Neuronal stem cell (in vitro differentiated cells): ENCODE data around the gene PNPLA2.

Source experiments
- DNase-seq: peaks from one replicate; pipeline ENCODE4 v3.0.0-alpha.2; 2013; ENCODE audit warnings: low spot score
- H2AFZ ChIP-seq: one replicate; pipeline ENCODE4 v1.6.1; 2013; ENCODE audit warnings: mild to moderate bottlenecking, low read length, inconsistent platforms
- H2AK5ac ChIP-seq: 2 replicates; pipeline ENCODE4 v1.6.1; 2013; ENCODE audit warnings: low read depth, mild to moderate bottlenecking, inconsistent platforms, low read length, moderate library complexity, mixed read lengths
- H2BK120ac ChIP-seq: 2 replicates; pipeline ENCODE4 v1.6.1; 2013; ENCODE audit warnings: low read depth, mild to moderate bottlenecking, inconsistent platforms, low read length, moderate library complexity, mixed read lengths
- H2BK12ac ChIP-seq: one replicate; pipeline ENCODE4 v1.6.1; 2013; ENCODE audit warnings: low read length, inconsistent platforms
- H2BK15ac ChIP-seq: 2 replicates; pipeline ENCODE4 v1.6.1; 2013; ENCODE audit warnings: mild to moderate bottlenecking, low read length, inconsistent platforms, mixed read lengths
- H2BK5ac ChIP-seq: one replicate; pipeline ENCODE4 v1.6.1; 2013; ENCODE audit warnings: inconsistent platforms, mild to moderate bottlenecking, low read length, moderate library complexity
- H3K14ac ChIP-seq: one replicate; pipeline ENCODE4 v1.6.1; 2013; ENCODE audit warnings: low read length, inconsistent platforms
- H3K18ac ChIP-seq: 2 replicates; pipeline ENCODE4 v1.6.1; 2013; ENCODE audit warnings: low read length, inconsistent platforms
- H3K23ac ChIP-seq: 2 replicates; pipeline ENCODE4 v1.6.1; 2013; ENCODE audit warnings: low read depth, mild to moderate bottlenecking, mixed read lengths, low read length, inconsistent platforms; ENCODE audit not compliant: poor library complexity
- H3K27ac ChIP-seq: replicated peaks from 3 replicates; pipeline ENCODE4 v1.5.1; 2013; ENCODE audit warnings: low read length, inconsistent platforms
- H3K27me3 ChIP-seq, 3 experiments: 2 replicates each; pipeline ENCODE4 v1.6.1; 2013; ENCODE audit warnings: low read length in 3 of 3, mild to moderate bottlenecking in 2 of 3, inconsistent platforms in 1 of 3, low read depth in 1 of 3, mixed read lengths in 1 of 3, moderate library complexity in 1 of 3; ENCODE audit not compliant: control insufficient read depth in 3 of 3, insufficient read depth in 3 of 3
- H3K36me3 ChIP-seq, 2 donors: replicated peaks in 1 of 2; 2 replicates each; pipeline ENCODE4 v1.6.1; 2013; ENCODE audit warnings: low read length in 2 of 2; ENCODE audit not compliant: control insufficient read depth in 2 of 2, insufficient read depth in 2 of 2
- H3K4ac ChIP-seq: 2 replicates; pipeline ENCODE4 v1.6.1; 2013; ENCODE audit warnings: inconsistent platforms, mild to moderate bottlenecking, low read length, moderate library complexity
- H3K4me1 ChIP-seq, 2 donors: 1 replicate in 1 of 2; 2 replicates in 1 of 2; pipeline ENCODE4 v1.6.1; 2013; ENCODE audit warnings: low read length in 2 of 2, low read depth in 1 of 2; ENCODE audit not compliant: control insufficient read depth in 2 of 2, insufficient read depth in 1 of 2
- H3K4me2 ChIP-seq: one replicate; pipeline ENCODE4 v1.6.1; 2013; ENCODE audit warnings: mild to moderate bottlenecking, low read length, inconsistent platforms; ENCODE audit not compliant: insufficient read depth, poor library complexity, severe bottlenecking
- H3K4me3 ChIP-seq, 2 donors: 2 replicates each; pipeline ENCODE4 v1.5.1; 2013; ENCODE audit warnings: low read length in 2 of 2, mild to moderate bottlenecking in 2 of 2, inconsistent platforms in 1 of 2, moderate library complexity in 1 of 2
- H3K79me1 ChIP-seq: one replicate; pipeline ENCODE4 v1.6.1; 2013; ENCODE audit warnings: low read depth, mild to moderate bottlenecking, inconsistent platforms, low read length, moderate library complexity
- H3K9ac ChIP-seq: one replicate; pipeline ENCODE4 v1.6.1; 2013; ENCODE audit warnings: mild to moderate bottlenecking, low read depth, low read length, inconsistent platforms; ENCODE audit not compliant: poor library complexity
- H3K9me3 ChIP-seq, 2 donors: replicated peaks in 1 of 2; 2 replicates each; pipeline versions ENCODE3 to v1.6.1; 2013; ENCODE audit warnings: low read length in 2 of 2, mild to moderate bottlenecking in 2 of 2, inconsistent platforms in 1 of 2, low read depth in 1 of 2, mixed read lengths in 1 of 2, moderate library complexity in 1 of 2; ENCODE audit not compliant: control insufficient read depth in 2 of 2, insufficient read depth in 1 of 2
- H4K8ac ChIP-seq: one replicate; pipeline ENCODE4 v1.6.1; 2013; ENCODE audit warnings: low read depth, mild to moderate bottlenecking, inconsistent platforms, low read length, moderate library complexity
- H4K91ac ChIP-seq: one replicate; pipeline ENCODE4 v1.6.1; 2013; ENCODE audit warnings: low read length, low read depth, mild to moderate bottlenecking, inconsistent platforms; ENCODE audit not compliant: poor library complexity
- WGBS, 2 donors: extraction: QIAGEN DNeasy Blood & Tissue Kit; methylation state at CpG; one replicate each; pipeline ENCODE4 v1.1.7; 2013; ENCODE audit warnings: missing lambda C conversion rate in 2 of 2, mixed read lengths in 1 of 2; ENCODE audit not compliant: insufficient read length in 2 of 2, insufficient replicate concordance in 1 of 2; ENCODE audit errors: extremely low coverage in 2 of 2; 5-methylcytosine and 5-hydroxymethylcytosine counted together

Gene PNPLA2

DNA sequence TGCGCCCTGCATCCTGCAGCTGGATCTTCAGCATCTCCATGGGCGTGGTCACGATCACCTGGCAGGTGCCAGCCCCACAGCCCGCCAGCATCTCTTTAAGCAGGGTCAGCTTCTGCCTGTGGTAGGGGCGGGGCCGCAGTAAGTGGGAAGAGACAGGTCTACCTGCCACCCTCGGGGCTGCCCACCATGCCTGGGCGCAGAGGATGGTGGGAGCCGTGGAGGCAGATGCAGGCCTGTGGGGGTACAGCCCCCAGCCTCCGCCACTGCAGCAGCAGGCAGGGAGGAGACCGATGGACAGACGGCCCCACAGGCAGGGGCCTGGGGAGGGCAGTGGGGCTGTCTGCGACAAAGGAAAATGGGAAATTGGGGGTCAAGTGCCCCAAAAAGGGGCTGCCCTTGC lies 25.8 kb upstream of the PNPLA2 start:
- WGBS, 2 donors, result no CpG with 5 or more reads among the region's 13 CpGs
- Histone ChIP-seq H3K4ac (no peak overlapping the region), H2BK120ac (no peak overlapping the region), H3K27me3 (no peaks in the 10 kb centered on the region), H2BK5ac (no peak overlapping the region), H2BK12ac (no peak overlapping the region), H2AFZ (no peak overlapping the region), H3K27ac (no peak overlapping the region), H3K4me3 (no peak overlapping the region), H4K8ac (no peak overlapping the region), H3K79me1 (peaks cover 21% of the 10 kb centered on the region), H3K4me1 (peaks cover 18 to 27% of the 10 kb centered on the region in 2 donors), H3K18ac (no peak overlapping the region), H2BK15ac (no peak overlapping the region), H3K9me3 (no peaks in the 10 kb centered on the region), H3K9ac (peak overlapping the region; percentile 21), H3K23ac (peak overlapping the region; percentile 89), H3K4me2 (no peak overlapping the region), H3K36me3 (peaks cover 19 to 40% of the 10 kb centered on the region in 2 donors), H3K14ac (no peak overlapping the region), H4K91ac (no peak overlapping the region), H2AK5ac (no peak overlapping the region)
- DNase-seq, result no peak

DNA sequence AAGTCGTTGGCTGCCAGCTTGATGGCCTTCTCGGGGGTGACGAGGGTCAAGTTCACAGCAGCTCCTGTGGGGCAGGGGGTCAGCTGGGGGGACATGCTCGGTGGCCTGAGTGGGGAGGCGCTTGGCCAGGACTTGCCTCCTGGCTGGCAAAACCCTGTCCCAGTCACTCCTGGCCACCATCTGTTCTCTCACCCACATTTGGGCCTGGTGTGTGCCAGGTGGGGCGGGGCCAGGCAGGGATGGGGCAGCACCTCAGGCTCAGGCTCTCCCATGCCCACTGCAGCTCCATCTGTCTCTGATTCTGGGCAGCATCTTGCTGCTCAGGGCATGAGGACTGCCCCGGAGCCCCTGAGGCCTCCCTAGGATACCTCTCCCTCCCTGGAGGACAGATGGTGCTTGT lies 25.2 kb upstream of the PNPLA2 start:
- no peak overlapping the region for H3K23ac ChIP-seq
- no peak overlapping the region for H3K4ac ChIP-seq
- no peak overlapping the region for H3K18ac ChIP-seq
- H3K9me3 ChIP-seq, result no peaks in the 10 kb centered on the region
- no peak overlapping the region for H2AFZ ChIP-seq
- H3K36me3 ChIP-seq, result peaks cover 19 to 40% of the 10 kb centered on the region in 2 donors
- no peak overlapping the region for H2BK5ac ChIP-seq
- no peak overlapping the region for H2BK15ac ChIP-seq
- H3K27me3 ChIP-seq, result no peaks in the 10 kb centered on the region
- no CpG with 5 or more reads among the region's 7 CpGs for whole genome bisulfite sequencing, 2 donors
- no peak overlapping the region for H4K91ac ChIP-seq
- no peak for DNase-seq
- H2BK120ac ChIP-seq, result no peak overlapping the region
- H4K8ac ChIP-seq, result no peak overlapping the region
- no peak overlapping the region for H3K14ac ChIP-seq
- no peak overlapping the region for H2BK12ac ChIP-seq
- no peak overlapping the region for H3K4me3 ChIP-seq
- no peak overlapping the region for H3K4me2 ChIP-seq
- H3K27ac ChIP-seq, result no peak overlapping the region
- peaks cover 24% of the 10 kb centered on the region for H3K79me1 ChIP-seq
- H3K9ac ChIP-seq, result peak overlapping the region; percentile 12
- no peak overlapping the region for H2AK5ac ChIP-seq
- peaks cover 18 to 27% of the 10 kb centered on the region in 2 donors for H3K4me1 ChIP-seq

DNA sequence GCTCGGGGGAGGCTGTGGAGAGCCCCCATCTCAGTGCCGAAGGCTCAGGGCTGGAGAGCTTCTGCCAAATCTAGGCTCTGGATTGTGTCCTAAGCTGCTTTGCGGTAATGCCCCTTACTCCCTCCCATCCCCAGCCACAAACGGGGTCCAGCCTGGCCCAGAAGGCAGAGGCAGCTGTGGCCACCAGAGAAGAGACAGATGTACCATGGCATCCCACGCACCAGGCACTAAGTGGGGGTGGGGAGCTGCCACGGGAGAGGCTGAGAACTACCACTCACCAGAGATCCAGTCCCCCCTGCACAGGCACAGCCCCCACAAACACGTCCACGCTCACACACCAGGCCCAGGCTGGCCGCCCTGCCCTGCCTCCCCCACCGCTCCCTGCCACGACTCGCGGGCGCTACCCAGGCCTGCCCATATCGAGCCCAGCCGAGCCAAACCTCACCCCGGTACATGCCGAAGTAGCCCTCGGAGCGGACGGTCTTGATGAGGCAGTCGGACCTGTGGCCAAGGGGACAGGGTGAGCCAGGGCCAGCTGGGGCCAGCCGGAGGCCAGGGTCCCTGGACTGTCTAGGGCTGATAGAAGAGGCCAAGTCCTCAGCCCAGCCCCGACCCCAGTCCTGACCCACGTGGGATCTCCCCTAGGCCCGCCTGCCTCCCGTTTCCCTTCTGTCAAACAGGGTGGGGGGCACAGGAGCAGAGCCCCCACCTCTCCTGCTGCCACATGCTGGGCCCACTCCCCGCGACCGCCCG lies 24.5 kb upstream of the PNPLA2 start:
- peak overlapping the region in 1 of 2 donors; percentile 26 for H3K4me3 ChIP-seq

GRCh38 chr11:794766-795633 lies 23.7 kb upstream of the PNPLA2 start:
- peak overlapping the region; percentile 64 for H3K18ac ChIP-seq
- no peaks in the 10 kb centered on the region for H3K9me3 ChIP-seq
- no peak for DNase-seq
- H3K4me3 ChIP-seq, result no peak overlapping the region
- H3K4me1 ChIP-seq, result peaks cover 15 to 16% of the 10 kb centered on the region in 2 donors
- H3K27me3 ChIP-seq, result no peaks in the 10 kb centered on the region
- H3K4ac ChIP-seq, result no peak overlapping the region
- WGBS, 2 donors, result no CpG with 5 or more reads among the region's 38 CpGs
- H2AK5ac ChIP-seq, result peak overlapping the region; percentile 10
- H3K27ac ChIP-seq, result no peak overlapping the region
- no peak overlapping the region for H4K91ac ChIP-seq
- H2BK12ac ChIP-seq, result peak overlapping the region; percentile 41
- peak overlapping the region; percentile 11 for H3K4me2 ChIP-seq
- peak overlapping the region; percentile 95 for H3K23ac ChIP-seq
- H2BK120ac ChIP-seq, result no peak overlapping the region
- H4K8ac ChIP-seq, result no peak overlapping the region
- H2AFZ ChIP-seq, result no peak overlapping the region
- H3K9ac ChIP-seq, result peak overlapping the region; percentile 70
- peak overlapping the region; percentile 82 for H2BK5ac ChIP-seq
- peak overlapping the region; percentile 38 for H3K14ac ChIP-seq
- peaks cover 19 to 51% of the 10 kb centered on the region in 2 donors for H3K36me3 ChIP-seq
- H2BK15ac ChIP-seq, result no peak overlapping the region
- H3K79me1 ChIP-seq, result peaks cover 24% of the 10 kb centered on the region

More for the DNA sequence above, 24.5 kb upstream of the PNPLA2 start:
- peak overlapping the region; percentile 70 for H3K9ac ChIP-seq
- H3K4ac ChIP-seq, result no peak overlapping the region
- no peak overlapping the region for H3K27ac ChIP-seq
- no peaks in the 10 kb centered on the region for H3K27me3 ChIP-seq
- no peak overlapping the region for H2BK12ac ChIP-seq
- peaks cover 19 to 43% of the 10 kb centered on the region in 2 donors for H3K36me3 ChIP-seq
- peaks cover 24% of the 10 kb centered on the region for H3K79me1 ChIP-seq
- WGBS, 2 donors, result no CpG with 5 or more reads among the region's 31 CpGs
- peaks cover 18 to 21% of the 10 kb centered on the region in 2 donors for H3K4me1 ChIP-seq
- peak overlapping the region; percentile 95 for H3K23ac ChIP-seq
- no peak for DNase-seq
- H3K9me3 ChIP-seq, result no peaks in the 10 kb centered on the region
- H2AK5ac ChIP-seq, result peak overlapping the region; percentile 56
- H4K8ac ChIP-seq, result no peak overlapping the region
- no peak overlapping the region for H3K18ac ChIP-seq
- H3K14ac ChIP-seq, result no peak overlapping the region
- no peak overlapping the region for H2BK120ac ChIP-seq
- H2AFZ ChIP-seq, result no peak overlapping the region
- H4K91ac ChIP-seq, result no peak overlapping the region
- H3K4me2 ChIP-seq, result no peak overlapping the region
- peak overlapping the region; percentile 82 for H2BK5ac ChIP-seq
- no peak overlapping the region for H2BK15ac ChIP-seq
